C4-2B (cell line): ENCODE results near the gene PVALEF.

Source experiments
- H3K27ac ChIP-seq: fragments of 450-650 bp; 2 replicates; pipeline ENCODE4 v1.5.1; 2017
- ZFX ChIP-seq: fragments of 450-650 bp; IDR thresholded peaks from 2 replicates; pipeline ENCODE4 v1.6.1; 2017
- TF ChIP-seq, protein P1 (sequence below): fragments of 450-650 bp; conservative IDR thresholded peaks from 2 replicates; pipeline ENCODE4 v1.5.1; 2017; ENCODE audit warnings: mild to moderate bottlenecking

The PVALEF gene

DNA sequence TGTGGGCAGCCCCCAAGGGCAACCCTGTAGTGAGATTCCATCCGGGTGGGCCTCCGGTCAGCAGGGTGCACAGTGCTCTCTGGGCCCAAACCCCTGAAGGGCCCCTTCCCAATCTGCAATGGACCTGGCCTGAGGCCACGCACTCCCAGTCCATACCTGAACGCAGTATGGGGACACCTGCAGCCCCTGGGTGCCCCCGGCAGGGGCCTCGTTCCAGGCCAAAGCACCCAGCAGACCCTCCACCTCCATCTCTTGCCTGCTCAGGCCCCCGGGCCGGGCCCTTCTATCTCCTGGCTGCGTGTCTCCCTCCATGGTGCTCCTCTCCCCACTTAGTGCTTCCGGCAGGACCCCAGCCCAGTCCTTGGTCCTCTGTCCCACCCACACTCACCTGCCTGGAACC, 18.0 kb downstream of the PVALEF start:
- TF ChIP-seq ZFX: no peak
- TF ChIP-seq, protein P1, sequence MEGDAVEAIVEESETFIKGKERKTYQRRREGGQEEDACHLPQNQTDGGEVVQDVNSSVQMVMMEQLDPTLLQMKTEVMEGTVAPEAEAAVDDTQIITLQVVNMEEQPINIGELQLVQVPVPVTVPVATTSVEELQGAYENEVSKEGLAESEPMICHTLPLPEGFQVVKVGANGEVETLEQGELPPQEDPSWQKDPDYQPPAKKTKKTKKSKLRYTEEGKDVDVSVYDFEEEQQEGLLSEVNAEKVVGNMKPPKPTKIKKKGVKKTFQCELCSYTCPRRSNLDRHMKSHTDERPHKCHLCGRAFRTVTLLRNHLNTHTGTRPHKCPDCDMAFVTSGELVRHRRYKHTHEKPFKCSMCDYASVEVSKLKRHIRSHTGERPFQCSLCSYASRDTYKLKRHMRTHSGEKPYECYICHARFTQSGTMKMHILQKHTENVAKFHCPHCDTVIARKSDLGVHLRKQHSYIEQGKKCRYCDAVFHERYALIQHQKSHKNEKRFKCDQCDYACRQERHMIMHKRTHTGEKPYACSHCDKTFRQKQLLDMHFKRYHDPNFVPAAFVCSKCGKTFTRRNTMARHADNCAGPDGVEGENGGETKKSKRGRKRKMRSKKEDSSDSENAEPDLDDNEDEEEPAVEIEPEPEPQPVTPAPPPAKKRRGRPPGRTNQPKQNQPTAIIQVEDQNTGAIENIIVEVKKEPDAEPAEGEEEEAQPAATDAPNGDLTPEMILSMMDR: no peak
- H3K27ac ChIP-seq: no peak overlapping the region

DNA sequence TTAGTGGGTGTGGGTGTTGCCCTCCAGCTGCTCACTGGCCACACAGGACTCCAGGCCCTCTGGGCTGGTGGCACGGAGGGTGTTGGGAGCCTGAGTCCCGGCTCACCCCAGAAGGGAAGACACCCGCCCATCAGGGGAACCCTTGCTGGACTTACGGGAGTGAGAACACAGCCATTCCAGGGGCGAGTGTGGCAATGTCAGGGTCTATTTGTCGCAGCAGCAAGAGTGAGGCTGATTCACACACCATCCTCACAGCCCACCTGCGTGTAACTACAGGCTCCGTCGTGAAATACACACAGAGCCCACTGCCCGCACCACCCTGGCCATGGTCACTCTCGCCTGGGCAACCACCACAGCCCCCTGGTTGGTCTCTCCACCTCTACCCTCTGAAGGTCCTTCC, 18.5 kb downstream of the PVALEF start:
- H3K27ac ChIP-seq: no peak overlapping the region
- TF ChIP-seq, protein P1: no peak
- TF ChIP-seq ZFX: no peak

DNA sequence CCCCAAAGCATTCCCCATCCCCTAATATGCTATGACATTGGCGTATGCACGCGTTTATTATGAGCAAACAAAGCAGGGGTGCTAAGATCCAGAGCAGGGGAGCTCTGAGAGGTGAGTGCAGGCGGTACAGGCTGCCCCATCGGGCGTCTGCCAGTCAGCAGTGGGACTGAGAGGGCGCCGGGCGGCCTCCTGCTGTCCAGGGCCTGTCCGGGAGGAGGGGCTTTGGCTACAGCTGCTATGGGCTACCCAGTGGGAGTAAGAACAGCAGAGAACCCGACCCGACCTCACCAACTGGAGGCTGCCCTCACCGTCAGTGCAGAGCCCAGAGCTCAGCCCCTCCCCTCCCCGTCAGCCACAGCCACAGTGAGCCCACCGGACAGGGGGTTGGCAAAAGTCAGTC, 19.2 kb downstream of the PVALEF start:
- no peak overlapping the region for H3K27ac ChIP-seq
- no peak for TF ChIP-seq ZFX
- TF ChIP-seq, protein P1: no peak

DNA sequence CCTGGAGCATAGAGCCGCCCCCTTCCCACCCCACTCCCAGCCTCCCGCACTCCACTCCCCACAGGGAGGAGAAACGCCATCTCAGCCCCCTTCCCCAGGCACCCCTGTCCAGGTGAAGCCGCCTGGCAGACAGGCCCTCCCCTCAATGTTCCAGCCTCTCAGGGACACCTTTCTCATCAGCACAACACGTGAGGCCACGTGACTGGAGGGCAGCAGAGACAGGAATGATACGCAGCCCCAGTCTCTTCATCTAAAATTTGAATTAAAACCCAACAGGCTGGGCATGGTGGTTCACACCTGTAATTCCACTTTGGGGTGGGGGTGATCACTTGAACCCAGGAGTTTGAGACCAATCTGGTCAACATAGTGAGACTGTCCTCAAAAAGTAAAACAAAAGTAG, 20.9 kb downstream of the PVALEF start:
- H3K27ac ChIP-seq: no peak overlapping the region
- TF ChIP-seq, protein P1: no peak
- TF ChIP-seq ZFX: no peak

DNA sequence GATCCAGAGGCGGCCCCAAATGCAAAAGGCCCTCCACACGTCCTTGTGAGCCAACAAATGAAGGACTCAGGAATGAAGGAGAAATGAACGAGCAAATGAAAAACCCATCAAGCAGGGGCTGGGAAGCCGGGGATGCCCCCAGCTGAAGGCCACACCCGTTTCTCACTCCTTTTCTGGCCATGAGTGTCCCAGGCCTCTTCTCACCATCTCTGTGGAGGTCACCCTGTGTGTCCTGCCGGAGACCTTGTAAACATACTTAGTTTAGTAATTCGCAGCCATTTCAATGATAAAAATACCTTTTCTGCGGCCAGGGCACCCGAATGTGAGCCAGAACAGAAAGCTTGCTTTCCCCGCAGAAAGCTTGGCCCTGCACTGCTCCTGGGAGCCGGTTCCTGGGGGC, 21.8 kb downstream of the PVALEF start:
- no peak for TF ChIP-seq ZFX
- TF ChIP-seq, protein P1: no peak
- H3K27ac ChIP-seq: no peak overlapping the region

DNA sequence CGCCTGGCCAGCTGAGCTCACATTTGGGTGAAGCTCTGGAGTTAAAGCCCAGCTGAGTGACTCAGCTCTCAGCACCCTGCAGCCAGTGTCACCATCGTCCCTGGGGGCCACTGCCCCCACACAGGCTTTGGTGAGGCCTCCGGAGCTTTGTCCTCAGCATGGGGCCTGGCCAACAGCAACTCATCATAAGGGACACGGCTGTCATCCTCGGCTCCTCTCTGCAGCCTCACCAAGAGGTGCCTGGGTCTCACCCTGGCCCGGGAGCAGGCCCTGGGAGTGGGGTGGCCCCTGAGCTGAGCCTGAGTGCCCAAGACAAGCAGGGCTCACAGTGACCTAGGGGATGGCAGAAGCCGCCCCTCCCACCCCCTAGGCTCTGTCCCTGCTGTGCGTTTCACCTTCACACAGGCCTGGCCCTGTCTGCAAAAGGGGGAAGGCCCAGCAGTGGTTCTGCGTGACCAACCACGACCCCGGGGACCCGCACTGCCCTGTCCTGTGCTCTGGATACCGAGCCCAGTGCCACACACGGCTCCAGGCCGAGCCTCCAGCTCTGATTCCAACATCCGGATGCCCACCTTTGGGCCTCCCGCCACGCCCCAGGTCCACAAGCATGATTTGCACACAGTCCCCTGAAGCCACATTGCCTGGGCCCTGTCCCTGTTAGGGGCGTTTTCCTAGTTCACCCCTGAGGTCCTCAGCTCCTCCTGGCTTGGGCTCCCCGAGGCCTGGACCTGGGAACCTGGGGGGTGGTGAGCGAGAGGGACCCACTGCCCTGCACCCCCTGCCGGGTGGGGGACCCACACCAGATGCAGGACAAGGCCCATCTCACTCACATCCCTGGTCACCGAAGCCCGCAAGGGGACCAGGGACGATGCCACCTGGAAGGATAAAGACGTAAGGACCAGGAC, 22.5 kb downstream of the PVALEF start:
- TF ChIP-seq ZFX: no peak
- TF ChIP-seq, protein P1: no peak
- no peak overlapping the region for H3K27ac ChIP-seq

DNA sequence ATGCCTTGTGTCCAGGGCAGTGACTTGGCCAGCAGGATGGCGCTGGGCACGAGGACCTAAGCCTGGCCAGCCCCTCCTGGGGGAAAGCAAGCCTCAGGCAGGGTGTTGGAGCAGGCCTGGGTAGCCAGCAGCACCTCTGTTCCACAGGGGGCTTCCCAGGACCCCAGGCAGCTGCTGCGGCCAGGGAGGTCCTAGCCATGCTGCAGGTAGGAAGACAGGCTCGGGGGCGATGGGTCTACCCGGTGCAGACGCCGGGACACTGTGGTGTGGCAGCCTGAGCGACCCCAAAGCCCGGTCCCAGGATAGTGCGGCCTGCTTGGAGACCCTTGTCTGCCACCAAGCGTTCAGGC, 23.2 kb downstream of the PVALEF start:
- no peak overlapping the region for H3K27ac ChIP-seq
- no peak for TF ChIP-seq ZFX
- TF ChIP-seq, protein P1: no peak
